ENCODE measurements around the gene TAF11L9.
"Not testable (repeated sequence)": the region's sequence is repeated elsewhere in the genome, so short reads cannot be mapped to it uniquely, and the experiment has no call there.

TAF11L9 gene

DNA sequence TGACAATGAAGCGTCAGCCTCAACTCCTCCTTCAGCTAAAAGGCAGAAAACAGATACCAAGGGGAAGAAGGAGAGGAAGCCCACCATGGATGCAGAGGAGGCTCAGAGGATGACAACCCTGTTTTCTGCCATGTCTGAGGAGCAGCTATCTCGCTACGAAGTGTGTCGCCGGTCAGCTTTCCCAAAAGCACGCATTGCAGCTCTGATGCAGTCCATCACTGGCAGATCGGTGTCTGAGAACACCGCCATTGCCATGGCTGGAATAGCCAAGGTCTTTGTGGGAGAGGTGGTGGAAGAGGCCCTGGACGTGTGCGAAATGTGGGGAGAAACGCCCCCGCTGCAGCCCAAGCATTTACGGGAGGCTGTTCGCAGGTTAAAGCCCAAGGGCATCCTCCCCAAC, 10.8 kb upstream of the TAF11L9 start:
- CTCF ChIA-PET: no interaction called here
- DNase-seq (ENCODE audit: extremely low spot score): no peak
- no peak for TF ChIP-seq CTCF (IDR thresholded peaks at IDR 0.05; ENCODE audit: control extremely low read depth, extremely low read depth, low read depth, missing control alignments)
- POLR2A ChIA-PET: no interaction called here

DNA sequence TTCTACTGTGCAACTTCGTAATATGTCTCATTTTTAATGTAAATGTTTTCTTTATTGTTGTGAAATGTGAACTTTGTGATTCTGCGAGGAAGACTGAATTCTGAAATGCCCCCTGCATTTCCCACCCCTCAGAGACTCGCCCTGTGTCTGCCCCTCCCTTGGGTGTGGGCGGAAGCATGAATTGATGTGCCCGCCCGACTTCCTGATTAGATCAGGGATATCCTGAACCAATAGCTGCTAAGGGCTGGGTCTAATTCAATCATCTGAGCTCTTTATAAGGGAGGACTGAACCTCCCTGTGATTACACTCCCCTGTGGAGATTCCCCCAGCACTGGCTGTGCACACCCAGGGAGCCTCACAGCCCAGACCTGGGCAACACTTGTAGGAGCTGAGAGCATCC, 9.7 kb upstream of the TAF11L9 start, which contains the start of gene TAF11L11:
Gene TAF11L11, plus strand, starts transcription at position 304 of the 400 bp plus-strand sequence.
- POLR2A ChIA-PET; DNase-seq (ENCODE audit: extremely low spot score); CTCF ChIA-PET: not testable (repeated sequence)

DNA sequence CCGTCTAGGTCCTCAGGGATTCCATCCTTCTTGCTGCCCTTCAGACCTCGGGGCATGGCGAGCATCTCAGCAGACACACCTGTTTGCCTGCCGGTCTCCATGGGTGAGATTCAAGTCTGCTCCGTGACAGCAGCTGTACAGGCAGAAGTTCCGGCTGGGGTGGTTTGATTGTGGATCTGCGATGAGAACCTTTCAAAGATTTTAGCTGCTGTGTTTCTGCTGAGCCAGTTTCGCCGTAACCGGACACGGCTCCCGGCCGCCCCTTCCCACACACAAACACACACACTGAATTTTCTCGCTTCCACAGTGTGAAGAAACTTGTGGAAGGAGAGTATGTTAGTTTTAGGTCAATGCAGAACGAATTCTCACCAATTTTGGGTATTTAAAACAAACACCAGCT, 3.5 kb upstream of the TAF11L9 start, which contains the start of gene TAF11L10:
Gene TAF11L10, minus strand, starts transcription at position 101 of the 400 bp plus-strand sequence.
- CTCF ChIA-PET; DNase-seq (ENCODE audit: extremely low spot score); POLR2A ChIA-PET: not testable (repeated sequence)

GRCh38 chr5:17590860-17591259, 3.3 kb downstream of the TAF11L9 start, which contains the start of gene TAF11L8:
Gene TAF11L8, minus strand, starts transcription at chr5:17590960.
- CTCF ChIA-PET; DNase-seq (ENCODE audit: extremely low spot score): not testable (repeated sequence)

DNA sequence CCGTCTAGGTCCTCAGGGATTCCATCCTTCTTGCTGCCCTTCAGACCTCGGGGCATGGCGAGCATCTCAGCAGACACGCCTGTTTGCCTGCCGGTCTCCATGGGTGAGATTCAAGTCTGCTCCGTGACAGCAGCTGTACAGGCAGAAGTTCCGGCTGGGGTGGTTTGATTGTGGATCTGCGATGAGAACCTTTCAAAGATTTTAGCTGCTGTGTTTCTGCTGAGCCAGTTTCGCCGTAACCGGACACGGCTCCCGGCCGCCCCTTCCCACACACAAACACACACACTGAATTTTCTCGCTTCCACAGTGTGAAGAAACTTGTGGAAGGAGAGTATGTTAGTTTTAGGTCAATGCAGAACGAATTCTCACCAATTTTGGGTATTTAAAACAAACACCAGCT, 8.5 kb downstream of the TAF11L9 start, which contains the start of gene TAF11L7:
Gene TAF11L7, minus strand, starts transcription at position 101 of the 400 bp plus-strand sequence.
- DNase-seq (ENCODE audit: extremely low spot score); POLR2A ChIA-PET; CTCF ChIA-PET: not testable (repeated sequence)

More at GRCh38 chr5:17590860-17591259, 3.3 kb downstream of the TAF11L9 start, which contains the start of gene TAF11L8:
- POLR2A ChIA-PET: not testable (repeated sequence)

Data from GM10248 (cell line).